ENCODE data around the gene DLST. TPM values are rescaled to one million over a fixed set of nuclear protein-coding genes. Genes with fewer than 3 reads are reported as not detected.

The DLST gene
- total RNA-seq, 1 experiment from 2014 or later, result 63.0 TPM

DNA sequence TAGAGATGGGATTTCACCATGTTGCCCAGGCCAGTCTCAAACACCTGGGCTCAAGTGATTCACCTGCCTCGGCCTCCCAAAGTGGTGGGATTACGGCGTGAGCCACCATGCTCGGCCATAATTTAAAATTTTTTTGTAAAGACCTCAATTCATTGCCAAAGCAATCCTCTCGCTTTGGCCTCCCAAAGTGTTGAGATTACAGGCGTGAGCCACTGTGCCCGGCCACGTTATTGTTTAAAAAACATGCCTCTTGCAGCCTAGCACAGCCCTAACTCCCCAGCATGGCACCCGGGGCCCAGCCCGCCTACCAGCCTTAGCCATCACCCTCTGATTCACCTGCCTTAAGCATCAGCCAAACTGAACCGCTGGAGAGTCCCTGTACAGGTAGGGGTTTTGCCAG is 54.4 kb downstream of the DLST start:
- DNase-seq (ENCODE audit: extremely low read depth, low read depth), result no peak

DNA sequence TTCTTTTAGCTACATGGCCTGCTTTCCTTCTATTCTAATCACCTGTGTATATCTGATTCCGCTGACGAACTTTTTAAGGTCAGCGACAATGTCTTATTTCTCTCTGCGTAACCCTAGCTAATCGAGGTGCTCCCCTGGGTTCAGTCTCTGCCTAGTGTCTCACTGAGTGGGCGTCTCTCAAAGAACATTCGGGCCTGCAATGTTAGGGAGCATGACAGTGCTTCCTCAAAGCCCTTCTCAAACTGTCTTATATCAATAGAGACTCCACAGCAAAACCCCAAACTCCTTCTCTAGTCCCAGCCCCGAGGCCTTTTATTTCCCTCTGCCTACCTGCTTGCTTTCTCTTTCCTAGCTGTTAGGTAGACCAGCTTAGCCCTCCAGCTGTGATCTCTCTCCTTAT is 55.0 kb downstream of the DLST start:
- no peak for DNase-seq (ENCODE audit: extremely low read depth, low read depth)

DNA sequence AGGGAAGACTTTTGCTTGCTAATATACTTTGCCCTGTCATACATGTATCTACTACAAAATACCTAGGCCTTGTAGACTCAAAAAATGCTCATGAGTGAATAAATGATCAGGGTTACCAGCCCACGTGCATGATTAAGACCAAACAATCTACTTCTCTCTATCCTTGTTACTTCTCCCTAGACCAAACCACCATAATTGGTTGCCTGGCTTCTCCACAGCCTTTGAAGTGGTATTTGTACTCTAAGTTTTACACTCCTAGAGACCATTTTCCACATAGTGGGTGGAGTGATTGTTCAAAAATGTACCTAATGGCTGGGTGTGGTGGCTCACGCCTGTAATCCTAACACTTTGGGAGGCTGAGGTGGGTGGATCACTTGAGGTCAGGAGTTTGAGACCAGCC is 55.5 kb downstream of the DLST start:
- DNase-seq (ENCODE audit: extremely low read depth, low read depth), result no peak

DNA sequence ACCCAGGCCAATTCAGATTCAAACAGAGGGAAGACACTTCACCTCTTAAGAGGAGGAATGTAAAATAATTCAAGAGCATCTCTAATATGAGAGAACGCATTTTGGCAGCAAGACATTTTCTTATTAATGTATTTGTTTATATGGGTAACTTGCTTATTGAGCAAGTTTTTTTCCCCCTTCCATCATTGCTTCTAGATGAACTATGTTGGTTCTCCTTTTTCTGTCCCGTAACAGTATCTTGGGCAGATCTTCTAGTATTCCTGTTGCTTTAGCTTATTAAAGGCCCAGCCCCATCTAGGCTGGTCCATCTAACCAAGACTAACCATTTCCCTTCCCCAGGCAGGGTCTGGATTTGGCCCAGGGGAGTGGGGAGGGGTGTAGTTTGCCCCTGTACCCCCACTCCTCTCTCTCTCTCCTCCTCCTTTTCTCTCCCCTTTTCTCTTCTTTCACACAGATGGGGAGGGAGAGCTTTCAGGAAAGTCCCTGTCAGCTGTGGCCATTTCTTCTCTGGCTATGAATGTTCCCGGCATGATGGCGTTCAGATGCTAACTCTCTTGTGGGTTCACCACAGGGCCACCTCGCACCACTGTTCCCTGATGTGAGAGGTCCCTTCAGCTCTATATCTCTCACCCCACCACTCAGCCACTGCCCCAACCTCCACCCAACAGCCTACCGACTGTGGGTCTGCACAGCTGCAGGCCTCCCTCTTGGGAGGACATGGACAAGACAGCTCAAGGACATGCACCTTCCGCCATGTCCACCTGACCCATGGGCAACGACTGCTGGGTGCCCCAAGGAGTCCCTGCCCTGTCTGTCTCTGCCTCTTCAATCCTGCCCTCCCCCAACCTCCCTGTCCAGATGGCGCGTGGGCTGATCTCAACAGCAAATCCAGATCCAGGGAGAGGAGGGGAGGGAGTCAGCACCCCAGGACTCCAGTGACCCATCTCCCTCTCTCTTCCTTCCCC is 57.1 kb downstream of the DLST start:
- no peak for DNase-seq (ENCODE audit: extremely low read depth, low read depth)

DNA sequence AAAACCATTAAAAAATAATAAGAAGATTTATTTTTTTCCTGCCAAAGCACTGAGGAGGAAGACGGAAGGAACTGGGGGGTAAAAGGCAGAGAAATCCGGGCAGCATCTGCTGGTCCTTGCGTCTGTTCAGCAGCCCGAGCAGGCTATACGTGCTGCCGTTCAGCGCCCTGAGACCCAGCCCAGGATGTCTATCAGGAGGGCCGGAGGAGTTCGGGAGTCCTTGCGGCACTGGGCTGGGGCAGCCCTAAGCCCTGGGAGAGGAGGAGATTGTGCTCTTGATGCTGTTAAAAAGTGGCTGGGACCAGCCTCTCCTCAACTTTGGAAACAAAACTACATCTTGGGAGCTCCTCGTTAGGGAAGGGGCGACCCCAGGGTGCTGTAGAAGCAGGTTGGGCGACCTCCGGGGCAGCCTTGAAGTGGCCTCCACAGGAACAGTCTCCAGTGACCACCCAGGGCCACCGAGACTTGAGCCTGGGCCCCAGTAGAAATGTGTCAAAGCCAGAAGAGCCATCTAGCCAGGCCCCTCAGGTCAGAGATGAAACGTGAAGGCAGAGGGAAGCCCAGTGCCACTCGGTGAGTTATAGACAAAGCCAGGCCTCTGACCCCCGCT is 59.3 kb downstream of the DLST start:
- DNase-seq (ENCODE audit: extremely low read depth, low read depth), result no peak

DNA sequence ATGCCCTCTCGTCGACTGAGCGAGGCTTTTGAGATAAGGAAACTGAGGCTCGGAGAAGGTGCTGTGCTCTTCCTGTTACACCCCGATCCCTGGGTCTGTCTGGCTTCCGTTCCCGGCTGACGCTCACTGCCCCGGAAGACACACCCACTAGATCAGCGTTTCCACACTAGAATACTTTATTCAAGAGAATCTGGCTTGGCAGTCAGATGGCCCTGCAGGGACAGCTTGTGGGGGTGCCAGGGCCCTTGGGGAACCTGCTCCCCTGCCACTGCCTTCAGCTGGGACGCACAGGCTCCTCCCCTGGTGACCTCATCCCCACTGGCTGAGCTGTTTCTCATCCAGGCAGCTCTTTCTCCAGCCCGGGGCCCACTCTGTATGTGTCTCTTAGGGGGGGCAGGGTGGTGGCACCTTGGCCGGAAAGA is 60.0 kb downstream of the DLST start:
- DNase-seq (ENCODE audit: extremely low read depth, low read depth), result no peak

DNA sequence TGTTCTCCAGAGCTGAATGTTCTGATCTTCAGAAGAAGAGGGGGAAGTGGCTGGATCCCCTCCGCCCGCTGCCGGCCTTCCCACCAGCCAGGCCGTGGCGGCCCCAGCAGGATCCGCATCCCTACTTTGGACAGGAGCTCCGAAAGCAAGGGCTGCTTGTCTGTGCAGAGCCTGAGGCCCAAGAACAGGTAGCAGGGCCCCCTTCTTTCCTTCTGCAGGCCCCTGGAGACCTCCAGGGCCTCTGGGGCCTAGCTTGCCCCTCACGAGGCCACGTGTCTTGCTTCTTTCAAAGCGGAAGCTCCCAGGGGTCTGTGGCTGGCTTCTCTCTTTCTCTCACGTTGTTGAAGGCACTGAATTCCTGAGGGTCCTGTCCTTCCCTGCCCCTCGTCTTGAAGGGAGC is 60.5 kb downstream of the DLST start:
- DNase-seq (ENCODE audit: extremely low read depth, low read depth), result no peak

DNA sequence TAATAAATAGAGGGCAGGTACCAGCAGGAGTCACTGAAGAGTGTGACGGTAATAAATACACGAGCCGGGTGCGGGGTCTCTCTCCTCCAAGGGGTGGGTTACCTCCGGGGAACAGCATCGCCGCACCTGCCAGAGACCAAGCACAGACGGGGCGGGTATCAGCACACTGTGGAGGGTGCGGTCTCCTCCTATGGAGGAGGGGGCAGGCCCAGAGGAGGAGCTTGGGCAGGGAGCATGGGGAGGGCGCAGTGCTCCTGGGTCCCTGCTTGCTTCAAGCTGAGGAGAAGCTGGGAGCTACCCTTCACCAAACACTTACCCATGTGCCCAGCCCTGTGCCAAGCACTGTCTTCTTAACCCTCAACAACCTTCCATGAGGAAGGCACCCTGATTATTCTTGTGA is 60.9 kb downstream of the DLST start:
- no peak for DNase-seq (ENCODE audit: extremely low read depth, low read depth)

DNA sequence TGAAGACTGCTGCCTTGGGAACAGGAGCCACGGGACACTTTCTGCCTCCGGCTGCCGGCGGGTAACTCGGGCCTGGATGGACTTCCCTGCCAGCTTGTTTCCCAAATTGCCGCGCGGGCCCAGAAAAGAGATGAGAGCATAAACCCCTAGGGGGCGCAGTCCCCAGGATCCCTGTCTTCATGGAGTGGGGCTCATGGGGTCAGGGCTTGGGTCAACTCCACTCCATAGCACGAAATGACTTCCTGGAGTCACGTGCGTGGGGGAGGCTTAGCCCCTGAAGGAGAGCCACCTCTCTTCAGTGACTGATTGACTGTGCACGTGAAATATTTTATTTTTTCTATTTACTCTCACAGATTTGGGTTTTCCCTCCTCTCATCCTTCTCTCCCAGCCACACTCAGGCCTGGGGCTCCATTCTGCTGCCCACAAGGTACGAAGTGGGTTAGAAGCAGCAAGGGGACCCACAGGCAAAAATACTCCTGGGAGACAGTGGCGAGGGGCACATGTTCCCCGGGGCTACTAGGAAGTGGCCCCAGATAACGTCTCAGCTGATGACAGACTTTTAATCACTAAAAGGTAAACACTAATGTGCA is 63.6 kb downstream of the DLST start:
- peak; percentile 51 for DNase-seq (ENCODE audit: extremely low read depth, low read depth)

DNA sequence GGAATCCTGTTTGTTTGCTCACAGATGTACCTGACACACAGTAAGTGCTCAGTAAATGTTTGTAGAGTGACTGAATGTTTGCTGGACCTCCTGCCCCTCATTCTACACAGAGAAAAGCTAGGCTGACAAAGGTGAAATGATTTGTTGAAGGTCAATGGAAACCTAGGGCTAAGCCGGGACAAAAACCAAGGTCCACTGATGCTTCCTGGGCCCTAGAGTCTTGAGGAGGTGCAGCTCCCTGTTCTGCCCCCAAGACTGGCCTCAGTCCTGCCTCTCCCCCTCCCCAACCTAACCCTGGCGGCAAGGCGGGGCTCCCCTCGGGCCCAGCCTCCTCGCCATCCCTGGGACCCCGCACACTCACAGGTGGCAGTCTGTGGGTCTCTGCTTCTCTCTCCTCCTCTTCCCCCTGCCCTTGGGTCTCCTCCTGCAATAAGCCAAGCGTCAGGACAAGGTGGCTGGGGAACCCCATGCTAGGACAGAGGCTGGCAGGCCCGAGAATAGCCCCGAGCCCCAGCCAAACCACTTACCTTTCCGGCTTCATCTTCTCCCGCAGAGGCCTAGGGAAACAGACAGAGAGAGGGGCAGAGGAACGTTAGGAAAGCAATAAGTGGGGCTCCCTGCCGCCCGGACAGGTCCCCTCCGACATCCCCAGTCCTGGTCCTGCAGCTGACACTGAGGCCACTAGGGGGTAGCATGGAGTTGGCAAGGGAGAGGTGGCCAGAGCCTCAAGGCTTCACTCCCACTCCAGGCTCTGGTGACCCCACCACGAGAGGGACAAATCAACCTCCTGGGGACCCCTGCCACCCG is 64.3 kb downstream of the DLST start:
- peak; percentile 82 for DNase-seq (ENCODE audit: extremely low read depth, low read depth)

DNA sequence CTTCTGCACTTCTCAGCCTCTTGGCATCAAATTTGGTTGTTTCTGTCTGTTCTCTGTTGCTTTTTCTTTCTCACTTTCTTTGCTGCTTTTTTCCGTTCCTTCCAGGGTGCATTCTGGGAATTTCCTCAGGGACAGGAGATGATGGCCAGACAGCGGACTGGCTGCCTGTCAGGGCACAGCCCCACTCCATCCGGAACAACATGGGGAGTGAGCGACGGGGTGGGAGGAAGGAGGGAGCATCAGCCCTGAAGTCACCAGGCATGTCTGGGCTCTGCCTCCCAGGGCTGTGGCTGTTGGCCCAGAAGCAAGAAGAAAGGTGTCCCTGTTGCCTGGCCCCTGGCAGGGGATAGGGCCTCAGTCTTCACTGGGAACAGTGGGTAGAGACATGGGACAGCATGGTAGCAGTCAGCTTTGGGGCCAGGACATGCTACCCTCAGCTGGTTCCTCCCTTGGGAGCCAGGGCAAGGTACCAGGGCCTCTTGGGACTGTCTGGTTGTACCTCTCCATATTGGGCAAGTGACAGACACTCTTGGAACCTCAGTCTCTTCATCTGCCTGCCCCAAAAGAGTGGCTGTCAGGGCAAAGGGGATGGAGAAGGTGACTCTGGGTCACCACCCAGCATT is 65.1 kb downstream of the DLST start:
- no peak for DNase-seq (ENCODE audit: extremely low read depth, low read depth)

DNA sequence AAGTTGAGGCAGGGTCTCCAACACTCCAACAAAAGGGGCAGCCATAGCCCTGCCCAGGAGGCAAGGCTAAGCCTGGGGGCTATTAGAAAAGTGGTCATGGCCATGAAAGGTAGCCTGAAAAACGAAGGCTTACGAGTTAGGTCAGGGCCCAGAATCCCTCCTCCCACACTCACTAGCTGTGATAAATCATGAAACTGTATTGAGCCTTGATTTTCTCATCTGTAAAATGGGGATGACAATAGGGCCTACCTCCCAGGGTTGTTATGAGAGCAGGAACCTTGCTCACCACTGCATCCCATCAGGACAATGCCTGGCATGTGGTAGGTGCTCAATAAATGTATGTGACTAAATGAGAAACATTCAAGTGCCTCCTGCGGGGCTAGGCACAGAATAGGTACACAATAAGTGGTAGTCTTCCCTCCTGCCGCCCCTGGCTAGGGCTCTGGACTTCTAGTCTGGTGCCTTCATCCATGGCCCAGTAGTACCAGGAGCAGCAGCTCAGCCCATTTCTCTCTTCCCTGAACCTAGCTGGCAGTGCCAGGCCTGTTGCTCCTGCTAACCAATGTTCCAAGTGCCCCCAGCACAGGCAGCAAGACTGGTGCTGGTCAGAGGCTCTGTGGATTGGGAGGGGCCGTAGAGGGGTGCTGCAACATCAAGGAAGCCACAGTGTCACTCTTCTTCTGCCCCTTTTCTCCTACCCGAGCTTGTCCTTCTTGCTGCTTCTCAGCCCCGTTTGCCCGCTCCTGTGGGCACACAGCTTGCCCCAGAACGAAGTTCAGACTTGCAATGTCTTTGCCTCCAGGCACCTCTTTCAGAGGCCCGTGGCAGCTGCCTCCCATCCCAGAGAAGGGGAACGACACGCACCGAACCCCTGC is 65.9 kb downstream of the DLST start:
- no peak for DNase-seq (ENCODE audit: extremely low read depth, low read depth)

DNA sequence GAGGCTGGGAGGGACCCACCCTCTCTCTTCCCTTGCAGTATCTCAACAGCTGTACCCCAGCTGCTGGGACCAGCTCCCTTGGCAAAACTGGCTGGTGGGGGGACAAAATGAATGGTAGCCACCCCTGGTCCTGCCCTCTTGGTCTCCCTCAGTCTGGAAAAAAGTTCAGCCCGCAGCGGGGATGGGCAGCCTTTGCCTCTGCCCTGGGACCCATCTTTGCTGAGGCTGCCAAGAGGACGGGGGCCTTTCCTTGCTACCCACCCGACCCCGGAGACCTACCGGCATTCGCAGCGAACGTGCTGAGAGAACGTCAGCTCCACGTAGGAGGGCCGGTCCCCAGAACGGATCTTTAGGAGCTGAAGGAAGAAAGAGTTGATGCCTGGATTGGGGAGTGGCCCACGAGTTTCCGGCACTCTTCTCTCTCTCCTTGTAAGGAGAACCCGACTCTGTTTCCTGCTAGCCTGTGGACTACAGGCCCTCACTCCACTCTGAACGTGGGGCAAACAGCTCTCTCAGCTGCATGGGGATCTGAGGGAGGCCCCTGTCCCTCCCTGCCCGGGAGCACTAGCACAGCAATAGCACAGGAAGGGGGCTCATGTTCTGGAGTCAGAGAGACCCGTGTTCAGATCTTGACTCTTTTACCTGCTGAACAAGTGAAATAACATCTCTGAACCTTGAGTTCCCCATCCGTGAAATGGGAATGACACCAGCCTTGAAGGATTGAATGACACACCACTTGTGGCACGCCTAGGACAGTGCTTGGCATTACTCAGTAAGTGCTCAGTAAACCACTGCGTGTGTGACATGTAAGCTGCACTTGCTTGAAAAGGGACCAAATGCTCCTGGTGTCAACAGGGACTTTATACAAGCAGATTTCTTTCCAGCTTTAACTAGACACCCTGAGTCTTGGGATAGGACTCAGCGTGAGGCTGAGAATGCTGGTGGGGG is 66.8 kb downstream of the DLST start:
- DNase-seq (ENCODE audit: extremely low read depth, low read depth), result no peak

DNA sequence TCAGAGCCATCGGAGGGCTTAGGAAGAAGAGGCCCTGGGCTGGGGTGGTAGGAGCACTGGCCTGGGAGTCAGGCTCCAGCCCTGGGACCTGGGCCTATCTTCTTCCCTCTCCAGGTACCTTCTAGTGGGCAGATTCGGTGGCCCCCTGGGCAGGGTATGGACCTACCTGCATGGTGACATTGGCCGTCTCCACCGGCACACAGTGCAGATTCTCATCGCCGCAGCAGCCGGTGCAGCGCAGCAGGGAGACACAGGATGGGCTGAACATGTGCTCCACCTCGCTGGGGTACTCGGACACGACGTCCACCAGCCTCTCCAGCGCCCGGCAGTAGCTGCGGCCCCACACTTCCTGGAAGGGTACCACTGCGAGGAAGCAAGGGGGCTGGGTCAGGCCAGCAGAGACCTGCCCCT is 67.5 kb downstream of the DLST start:
- DNase-seq (ENCODE audit: extremely low read depth, low read depth), result no peak

DNA sequence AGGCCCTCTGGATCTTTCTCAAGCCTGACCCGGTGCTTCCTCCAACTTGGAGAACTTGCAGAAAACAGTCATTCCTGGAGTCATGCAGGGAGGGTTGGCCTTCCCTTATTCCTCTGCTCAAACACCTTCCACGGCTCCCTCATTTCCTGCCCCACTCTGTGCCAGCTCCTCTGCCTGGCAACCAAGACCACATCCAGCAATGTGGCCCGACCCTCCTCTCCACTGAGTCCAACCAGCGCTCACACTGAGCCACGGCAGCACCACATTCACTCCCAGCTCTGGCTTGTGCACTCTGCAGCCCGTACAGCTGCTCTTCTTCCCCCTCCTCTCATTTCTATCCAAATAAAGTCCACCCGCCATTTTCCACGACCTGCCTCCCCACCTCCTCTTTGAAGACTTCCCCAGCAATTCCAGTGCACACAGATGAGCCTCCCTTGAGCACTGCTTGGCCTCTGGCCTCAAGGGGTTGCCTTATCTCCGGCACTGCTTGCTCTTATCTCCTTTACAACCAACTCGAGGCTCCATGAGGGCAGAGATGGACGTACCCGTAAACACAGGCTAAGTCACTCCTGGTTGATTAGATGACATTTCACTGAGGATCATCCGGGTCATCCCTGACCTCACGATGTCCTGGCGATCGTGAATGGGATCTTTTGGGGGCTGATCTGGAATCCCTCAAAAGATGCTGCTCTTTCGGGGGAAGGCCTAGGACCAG is 68.3 kb downstream of the DLST start:
- DNase-seq (ENCODE audit: extremely low read depth, low read depth), result no peak

DNA sequence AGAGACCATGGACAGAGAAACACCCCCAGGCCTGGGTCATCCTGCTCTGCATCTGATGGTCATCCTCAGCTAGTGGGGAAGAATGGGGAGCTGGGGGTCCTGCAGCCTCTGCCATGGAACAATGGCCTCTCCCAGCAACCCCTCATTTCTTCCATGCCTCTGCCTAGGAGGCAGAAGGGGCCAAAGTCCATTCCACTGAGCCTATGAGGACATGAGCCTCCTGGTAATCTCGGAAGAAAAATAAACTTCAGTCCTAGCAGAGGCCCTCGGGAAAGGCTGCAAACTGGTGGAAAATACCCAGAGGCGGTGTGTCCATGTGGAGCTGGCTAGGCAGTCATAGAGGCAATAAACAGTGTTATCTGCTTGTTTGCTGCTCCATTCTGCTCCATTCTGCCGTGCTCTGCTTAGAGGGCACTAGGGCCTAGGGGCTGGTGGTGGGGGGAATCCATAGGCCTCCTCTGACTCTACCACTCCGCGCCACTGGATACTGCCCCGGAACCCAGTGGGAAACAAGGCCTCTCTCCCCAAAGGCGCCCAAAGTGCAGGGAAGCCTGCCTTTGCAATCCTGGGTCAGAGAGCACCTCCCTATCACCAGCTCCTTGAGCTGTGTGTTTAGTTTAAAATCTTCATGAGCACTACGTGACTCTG is 69.2 kb downstream of the DLST start:
- DNase-seq (ENCODE audit: extremely low read depth, low read depth), result no peak
